Type B pancreatic cell (in vitro differentiated cells): Measurements from ENCODE around the gene EYA3. TPM values are rescaled to one million over a fixed set of nuclear protein-coding genes. Genes with fewer than 3 reads are reported as not detected.
A peak's percentile ranks its signal among the peaks of the same experiment; 100 is the strongest.

Experiments
- DNase-seq: peaks from one replicate; pipeline ENCODE4 v3.0.0; 2021; ENCODE audit warnings: mixed read lengths; ENCODE audit not compliant: unreplicated experiment; ENCODE audit errors: extremely low spot score
- H3K27ac Mint-ChIP-seq: 2 replicates; pipeline ENCODE4 v1.8.0; 2021; ENCODE audit warnings: mild to moderate bottlenecking, mixed read lengths
- H3K27me3 Mint-ChIP-seq: 2 replicates; pipeline ENCODE4 v1.8.0; 2021; ENCODE audit warnings: mixed read lengths
- H3K36me3 Mint-ChIP-seq: 2 replicates; pipeline ENCODE4 v1.8.0; 2021; ENCODE audit warnings: mixed read lengths
- H3K4me1 Mint-ChIP-seq: one replicate; pipeline ENCODE4 v1.8.0; 2021; ENCODE audit warnings: mixed read lengths; ENCODE audit not compliant: unreplicated experiment
- H3K4me3 Mint-ChIP-seq: 2 replicates; pipeline ENCODE4 v1.8.0; 2021; ENCODE audit warnings: mild to moderate bottlenecking, mixed read lengths
- H3K9me3 Mint-ChIP-seq: 2 replicates; pipeline ENCODE4 v1.8.0; 2021; ENCODE audit warnings: mixed read lengths
- total RNA-seq: library from RNA; stranded (reverse); gene quantifications from 2 replicates; pipeline ENCODE4 v1.2.1, GENCODE V29; 2021; ENCODE audit warnings: low replicate concordance
- TF ChIP-seq, protein P1 (sequence below): fragments of 200-600 bp; sonication (generic); conservative IDR thresholded peaks from 2 replicates; pipeline ENCODE4 v1.5.0; 2021; ENCODE audit warnings: antibody characterized with exemption, mild to moderate bottlenecking

EYA3 gene
- total RNA-seq, 1 donor from 2014 or later: 35.4 TPM

DNA sequence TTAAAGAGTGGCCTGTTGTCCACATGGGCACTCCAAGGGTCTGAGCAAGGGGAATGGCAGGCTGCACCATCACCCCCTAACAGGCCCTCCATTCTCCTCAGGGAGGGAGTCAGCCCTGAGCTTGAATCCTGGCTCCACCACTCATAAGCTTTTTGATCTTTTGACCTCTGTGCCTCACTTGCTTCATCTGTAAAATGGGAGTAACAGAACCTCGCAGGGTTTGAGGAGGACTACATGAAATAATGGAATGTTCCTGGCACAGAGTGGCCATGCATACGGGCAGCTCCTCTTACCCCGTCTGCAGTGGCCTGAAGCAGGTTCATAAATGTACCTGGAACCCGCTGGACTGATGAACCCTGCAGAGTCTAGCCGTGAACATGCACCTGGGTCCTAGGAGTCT lies 130.8 kb downstream of the EYA3 start:
- TF ChIP-seq, protein P1, sequence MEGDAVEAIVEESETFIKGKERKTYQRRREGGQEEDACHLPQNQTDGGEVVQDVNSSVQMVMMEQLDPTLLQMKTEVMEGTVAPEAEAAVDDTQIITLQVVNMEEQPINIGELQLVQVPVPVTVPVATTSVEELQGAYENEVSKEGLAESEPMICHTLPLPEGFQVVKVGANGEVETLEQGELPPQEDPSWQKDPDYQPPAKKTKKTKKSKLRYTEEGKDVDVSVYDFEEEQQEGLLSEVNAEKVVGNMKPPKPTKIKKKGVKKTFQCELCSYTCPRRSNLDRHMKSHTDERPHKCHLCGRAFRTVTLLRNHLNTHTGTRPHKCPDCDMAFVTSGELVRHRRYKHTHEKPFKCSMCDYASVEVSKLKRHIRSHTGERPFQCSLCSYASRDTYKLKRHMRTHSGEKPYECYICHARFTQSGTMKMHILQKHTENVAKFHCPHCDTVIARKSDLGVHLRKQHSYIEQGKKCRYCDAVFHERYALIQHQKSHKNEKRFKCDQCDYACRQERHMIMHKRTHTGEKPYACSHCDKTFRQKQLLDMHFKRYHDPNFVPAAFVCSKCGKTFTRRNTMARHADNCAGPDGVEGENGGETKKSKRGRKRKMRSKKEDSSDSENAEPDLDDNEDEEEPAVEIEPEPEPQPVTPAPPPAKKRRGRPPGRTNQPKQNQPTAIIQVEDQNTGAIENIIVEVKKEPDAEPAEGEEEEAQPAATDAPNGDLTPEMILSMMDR: no peak
- Mint-ChIP-seq H3K4me3 (no peak overlapping the region), H3K27ac (no peak overlapping the region), H3K27me3 (peaks cover 7% of the 10 kb centered on the region), H3K4me1 (peaks cover 4% of the 10 kb centered on the region), H3K36me3 (no peaks in the 10 kb centered on the region), H3K9me3 (no peaks in the 10 kb centered on the region)
- no peak for DNase-seq

- no peaks in the 10 kb centered on the region for H3K9me3 Mint-ChIP-seq
- no peak for DNase-seq
- H3K4me1 Mint-ChIP-seq: peaks cover 4% of the 10 kb centered on the region
- H3K4me3 Mint-ChIP-seq: peak overlapping the region; percentile 50
- H3K36me3 Mint-ChIP-seq: no peaks in the 10 kb centered on the region
- no peak overlapping the region for H3K27ac Mint-ChIP-seq
- H3K27me3 Mint-ChIP-seq: peaks cover 7% of the 10 kb centered on the region
- TF ChIP-seq, protein P1: no peak
Observed at GRCh38 chr1:27956761-27957160, 131.6 kb downstream of the EYA3 start.

- Mint-ChIP-seq H3K9me3 (no peaks in the 10 kb centered on the region), H3K4me1 (peaks cover 4% of the 10 kb centered on the region), H3K4me3 (no peak overlapping the region), H3K27me3 (peaks cover 7% of the 10 kb centered on the region), H3K36me3 (no peaks in the 10 kb centered on the region), H3K27ac (no peak overlapping the region)
- no peak for DNase-seq
- TF ChIP-seq, protein P1: no peak
Observed at GRCh38 chr1:27955076-27955475, 133.3 kb downstream of the EYA3 start.

GRCh38 chr1:27954186-27954585 lies 134.2 kb downstream of the EYA3 start:
- TF ChIP-seq, protein P1: no peak

DNA sequence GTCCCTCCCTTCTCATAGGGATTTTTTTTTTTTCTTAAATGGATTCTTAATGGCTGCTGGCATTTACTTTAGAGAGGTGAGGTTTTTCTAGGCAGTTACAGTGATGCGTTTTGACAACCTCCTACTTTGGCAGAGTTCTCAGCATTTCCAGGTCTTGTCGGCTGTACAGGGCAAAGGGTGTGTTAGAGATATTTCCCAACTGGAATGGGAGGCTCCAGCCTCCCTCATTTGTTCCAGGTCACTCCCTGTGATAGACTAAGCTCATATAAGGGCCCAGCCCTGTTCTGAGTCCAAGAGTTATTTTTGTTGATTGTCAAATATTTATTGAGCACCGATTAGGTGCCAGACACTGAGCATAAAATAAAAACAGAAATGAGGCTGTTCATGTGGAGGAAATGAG lies 136.3 kb downstream of the EYA3 start:
- DNase-seq: no peak
- TF ChIP-seq, protein P1: no peak
- Mint-ChIP-seq H3K36me3 (no peaks in the 10 kb centered on the region), H3K9me3 (no peaks in the 10 kb centered on the region), H3K4me3 (no peak overlapping the region), H3K27me3 (peaks cover 7% of the 10 kb centered on the region), H3K27ac (no peak overlapping the region), H3K4me1 (no peaks in the 10 kb centered on the region)

More at GRCh38 chr1:27954186-27954585, 134.2 kb downstream of the EYA3 start:
- no peaks in the 10 kb centered on the region for H3K4me1 Mint-ChIP-seq
- H3K4me3 Mint-ChIP-seq: no peak overlapping the region
- H3K27me3 Mint-ChIP-seq: peaks cover 7% of the 10 kb centered on the region
- no peaks in the 10 kb centered on the region for H3K9me3 Mint-ChIP-seq
- no peak for DNase-seq
- H3K27ac Mint-ChIP-seq: no peak overlapping the region
- H3K36me3 Mint-ChIP-seq: no peaks in the 10 kb centered on the region

- DNase-seq: no peak
Observed at GRCh38 chr1:27951396-27951795, 137.0 kb downstream of the EYA3 start.

More at GRCh38 chr1:27951396-27951795, 137.0 kb downstream of the EYA3 start:
- no peaks in the 10 kb centered on the region for H3K36me3 Mint-ChIP-seq
- TF ChIP-seq, protein P1: no peak
- H3K27ac Mint-ChIP-seq: no peak overlapping the region
- no peak overlapping the region for H3K4me3 Mint-ChIP-seq
- H3K4me1 Mint-ChIP-seq: no peaks in the 10 kb centered on the region
- peaks cover 7% of the 10 kb centered on the region for H3K27me3 Mint-ChIP-seq
- no peaks in the 10 kb centered on the region for H3K9me3 Mint-ChIP-seq
